HepG2 (cell line): ENCODE measurements around the gene ZBTB8OS. TPM values are rescaled to one million over a fixed set of nuclear protein-coding genes. Genes with fewer than 3 reads are reported as not detected.

ENCODE experiments used
- CBX1 ChIP-seq: IDR thresholded peaks from one replicate; pipeline ENCODE4 v1.6.1; 2016; ENCODE audit warnings: antibody characterized with exemption, low read depth
- DBP ChIP-seq: sonication (generic); formaldehyde crosslinking; IDR thresholded peaks from 2 replicates; pipeline ENCODE4 v1.4.0; 2020; ENCODE audit warnings: missing genetic modification reagents; ENCODE audit errors: not compliant biosample characterization
- ELF3 ChIP-seq: IDR thresholded peaks from 2 replicates; pipeline ENCODE4 v1.6.1; 2016; ENCODE audit warnings: missing genetic modification reagents, missing compliant biosample characterization
- ELF4 ChIP-seq: sonication (generic); formaldehyde crosslinking; IDR thresholded peaks from 2 replicates; pipeline ENCODE4 v1.5.0; 2020; ENCODE audit warnings: missing genetic modification reagents, mild to moderate bottlenecking, moderate library complexity, borderline replicate concordance
- EP300 ChIP-seq, 3 experiments: sonication (generic) in 1 of 3; formaldehyde crosslinking in 1 of 3; IDR thresholded peaks; 2 replicates each; pipeline versions ENCODE4 v1.5.1 to v1.6.1; 2011 to 2020; ENCODE audit warnings: low read depth in 2 of 3, low read length in 2 of 3, borderline replicate concordance in 1 of 3, improper control_type of control experiment in 1 of 3, mild to moderate bottlenecking in 1 of 3, missing genetic modification reagents in 1 of 3, moderate library complexity in 1 of 3
- FOSL2 ChIP-seq: sonication (generic); formaldehyde crosslinking; IDR thresholded peaks from 2 replicates; pipeline ENCODE4 v1.4.0; 2020; ENCODE audit warnings: missing genetic modification reagents
- FOXA3 ChIP-seq: IDR thresholded peaks from 2 replicates; pipeline ENCODE4 v1.6.1; 2016; ENCODE audit warnings: missing genetic modification reagents, missing compliant biosample characterization
- HDAC6 ChIP-seq: fragments of 200-600 bp; sonication (generic); IDR thresholded peaks from 2 replicates; pipeline ENCODE4 v1.7.0; 2017; ENCODE audit warnings: mild to moderate bottlenecking, antibody characterized with exemption, low read length, low read depth
- HNF1A ChIP-seq, 2 experiments: sonication (generic) in 1 of 2; formaldehyde crosslinking in 1 of 2; IDR thresholded peaks; 2 replicates each; pipeline versions ENCODE4 v1.4.0 to v1.6.1; 2016 to 2020; ENCODE audit warnings: borderline replicate concordance in 1 of 2, low read depth in 1 of 2, mild to moderate bottlenecking in 1 of 2, missing genetic modification reagents in 1 of 2
- HOMEZ ChIP-seq: IDR thresholded peaks from 2 replicates; pipeline ENCODE4 v1.6.1; 2016; ENCODE audit warnings: low read depth
- MXI1 ChIP-seq: IDR thresholded peaks from 3 replicates; pipeline ENCODE4 v1.6.1; 2012; ENCODE audit warnings: low read depth, low read length, inconsistent platforms, borderline replicate concordance
- POLR2AphosphoS5 ChIP-seq: IDR thresholded peaks from 2 replicates; pipeline ENCODE4 v1.6.1; 2012; ENCODE audit warnings: low read depth, low read length
- POLR2G ChIP-seq: fragments of 200-400 bp; formaldehyde crosslinking; IDR thresholded peaks from 2 replicates; pipeline ENCODE4 v1.6.1; 2018; ENCODE audit warnings: mild to moderate bottlenecking, low read depth, low read length, moderate library complexity
- RFXANK ChIP-seq: IDR thresholded peaks from 2 replicates; pipeline ENCODE4 v1.6.1; 2016
- SIN3B ChIP-seq: fragments of 150-350 bp; IDR thresholded peaks from 2 replicates; pipeline ENCODE4 v1.6.1; 2014; ENCODE audit warnings: low read length
- SOX6 ChIP-seq, 2 experiments: fragments of 450-650 bp in 1 of 2; sonication (generic) in 1 of 2; formaldehyde crosslinking in 1 of 2; IDR thresholded peaks; 2 replicates each; pipeline versions ENCODE4 v1.4.0 to v1.6.1; 2017 to 2020; ENCODE audit warnings: antibody characterized with exemption in 1 of 2, mild to moderate bottlenecking in 1 of 2, missing genetic modification reagents in 1 of 2
- STAG1 ChIP-seq: sonication (generic); formaldehyde crosslinking; IDR thresholded peaks from 2 replicates; pipeline ENCODE4 v1.4.0; 2020; ENCODE audit warnings: missing genetic modification reagents
- ZGPAT ChIP-seq: IDR thresholded peaks from 2 replicates; pipeline ENCODE4 v1.6.1; 2016; ENCODE audit warnings: mild to moderate bottlenecking
- ZMYM4 ChIP-seq: sonication (generic); formaldehyde crosslinking; IDR thresholded peaks from 2 replicates; pipeline ENCODE4 v1.8.1; 2023; ENCODE audit warnings: mild to moderate bottlenecking, missing genetic modification reagents
- ZNF264 ChIP-seq: sonication (generic); formaldehyde crosslinking; IDR thresholded peaks from 2 replicates; pipeline ENCODE4 v1.4.0; 2020; ENCODE audit warnings: missing genetic modification reagents
- ZNF7 ChIP-seq: IDR thresholded peaks from 2 replicates; pipeline ENCODE4 v1.6.1; 2016; ENCODE audit warnings: missing biosample characterization, missing genetic modification reagents
- ZNF749 ChIP-seq: sonication (generic); formaldehyde crosslinking; IDR thresholded peaks from 2 replicates; pipeline ENCODE4 v1.8.0; 2022; ENCODE audit warnings: mild to moderate bottlenecking, missing genetic modification reagents, moderate library complexity, borderline replicate concordance
- polyA plus RNA-seq, 8 experiments: library from polyadenylated mRNA; depleted of rRNA in 3 of 8; stranded (reverse) in 7 of 8; unstranded in 1 of 8; fragments of >200 nt; fragmentation: Illumina TruSeq in 4 of 8; extraction: Trizol in 4 of 8; gene quantifications; 2 replicates each; pipeline versions ENCODE4 v1.2.1 to v1.2.3, GENCODE V29; 2011 to 2016; ENCODE audit warnings: low read depth in 4 of 8, missing spikeins in 1 of 8, mixed read lengths in 1 of 8; ENCODE audit not compliant: insufficient read depth in 1 of 8
- total RNA-seq, 5 experiments: library from RNA; depleted of rRNA; stranded (reverse); fragments of >200 nt; fragmentation: Illumina TruSeq; extraction: Trizol; gene quantifications; 2 replicates each; pipeline ENCODE4 v1.2.3, GENCODE V29; 2016; ENCODE audit warnings: low read depth in 1 of 5

ZBTB8OS gene
- total and polyA plus RNA-seq, 2 of the 13 experiments (the other 11 are each of a cell fraction or from before 2014, with no cell fraction given), result 57.7 to 84.8 TPM

GRCh38 chr1:32650248-32650751 is at the start of gene ZBTB8OS (continued):
- TF ChIP-seq ZMYM4 (CRISPR knock-in tag) (0 out of 2 replicates have a peak, but pooled peaks have one; percentile 3), MXI1 (peak; percentile 61; the same call in 1 of the 3 replicates), POLR2AphosphoS5 (peak; percentile 82), EP300 (IDR thresholded peaks at IDR 0.05; ENCODE audit: low read depth in 2 of 2, low read length in 2 of 2) (no peak), EP300 (CRISPR knock-in tag; IDR thresholded peaks at IDR 0.05; ENCODE audit: borderline replicate concordance) (0 out of 2 replicates have a peak, but pooled peaks have one; percentile 10), FOSL2 (peak; percentile 6; the same call in 1 of the 2 replicates), STAG1 (CRISPR knock-in tag) (no peak), ZGPAT (CRISPR knock-in tag) (peak; percentile 26; the same call in 1 of the 2 replicates), ZNF749 (no peak), SOX6 (IDR thresholded peaks at IDR 0.05) (no peak), SOX6 (CRISPR knock-in tag; IDR thresholded peaks at IDR 0.05) (no peak), ELF4 (CRISPR knock-in tag) (peak; percentile 91), CBX1 (peak; percentile 26), POLR2G (peak; percentile 76), HDAC6 (no peak), FOXA3 (CRISPR knock-in tag) (peak; percentile 38), HNF1A (IDR thresholded peaks at IDR 0.05; ENCODE audit: low read depth) (no peak), HNF1A (CRISPR knock-in tag; IDR thresholded peaks at IDR 0.05; ENCODE audit: borderline replicate concordance) (no peak), ZNF264 (CRISPR knock-in tag) (0 out of 2 replicates have a peak, but pooled peaks have one; percentile 4), ELF3 (peak; percentile 76; the same call in 1 of the 2 replicates), RFXANK (CRISPR knock-in tag) (peak; percentile 42; the same call in 1 of the 2 replicates), DBP (CRISPR knock-in tag) (no peak), SIN3B (peak; percentile 75), ZNF7 (CRISPR knock-in tag) (no peak; the same call in 1 of the 2 replicates), HOMEZ (CRISPR knock-in tag) (0 out of 2 replicates have a peak, but pooled peaks have one; percentile 10)
